IMR-90 (cell line): Measurements from ENCODE around the gene NACC2. TPM values are rescaled to one million over a fixed set of nuclear protein-coding genes. Genes with fewer than 3 reads are reported as not detected.

ENCODE experiments used
- ATAC-seq: fragments of 200-7000 bp; cut with Tn5 transposase; 2 replicates; pipeline ENCODE4 v1.9.1; 2020; ENCODE audit warnings: low read depth, mild to moderate bottlenecking, moderate library complexity
- BruUV-seq: library from RNA; stranded (reverse); fragments of 400-500 nt; replicated peaks from 2 replicates; lab custom pipeline; 2021; lab: Mats Ljungman, UMichigan
- CTCF ChIA-PET: fragments of 300-600 bp; formaldehyde crosslinking; extraction: SDS; loops from one replicate; lab custom pipeline; 2021; ENCODE audit warnings: antibody characterized with exemption; lab: Yijun Ruan, JAX
- POLR2A ChIA-PET: fragments of 300-600 bp; sonication (Branson Sonifier 250); formaldehyde crosslinking; loops from one replicate; lab custom pipeline; 2022; ENCODE audit warnings: antibody characterized with exemption; ENCODE audit not compliant: unreplicated experiment; lab: Charles Lee
- DNase-seq: peaks from one replicate; pipeline ENCODE4 v3.0.0; 2013
- H2AFZ ChIP-seq: replicated peaks from 2 replicates; pipeline ENCODE3; 2013; ENCODE audit warnings: low read length, mild to moderate bottlenecking; ENCODE audit not compliant: poor library complexity
- H2AK5ac ChIP-seq: 2 replicates; pipeline ENCODE4 v1.6.1; 2013; ENCODE audit warnings: low read depth, low read length, inconsistent platforms
- H2AK9ac ChIP-seq: replicated peaks from 2 replicates; pipeline ENCODE3; 2013; ENCODE audit warnings: mild to moderate bottlenecking, low read depth, low read length, moderate library complexity; ENCODE audit not compliant: poor library complexity
- H2BK120ac ChIP-seq: 2 replicates; pipeline ENCODE4 v1.6.1; 2013; ENCODE audit warnings: low read depth, low read length, inconsistent platforms
- H2BK15ac ChIP-seq: 3 replicates; pipeline ENCODE4 v1.6.1; 2013; ENCODE audit warnings: low read depth, low read length, inconsistent platforms
- H2BK20ac ChIP-seq: 2 replicates; pipeline ENCODE4 v1.6.1; 2013; ENCODE audit warnings: low read depth, mild to moderate bottlenecking, inconsistent platforms, low read length, moderate library complexity
- H2BK5ac ChIP-seq: 2 replicates; pipeline ENCODE4 v1.6.1; 2013; ENCODE audit warnings: mild to moderate bottlenecking, low read depth, low read length, inconsistent platforms; ENCODE audit not compliant: poor library complexity, severe bottlenecking
- H3K14ac ChIP-seq: replicated peaks from 2 replicates; pipeline ENCODE4 v1.6.1; 2013; ENCODE audit warnings: low read depth, low read length, inconsistent platforms
- H3K18ac ChIP-seq: 2 replicates; pipeline ENCODE4 v1.6.1; 2013; ENCODE audit warnings: low read depth, low read length, control low read depth
- H3K23ac ChIP-seq: 2 replicates; pipeline ENCODE4 v1.6.1; 2013; ENCODE audit warnings: low read depth, low read length, inconsistent platforms
- H3K27ac ChIP-seq: 2 replicates; pipeline ENCODE4 v1.5.1; 2013; ENCODE audit warnings: mild to moderate bottlenecking, control low read depth, low read length; ENCODE audit not compliant: insufficient read depth
- H3K27me3 ChIP-seq: 2 replicates; pipeline ENCODE4 v1.6.1; 2013; ENCODE audit warnings: low read length; ENCODE audit not compliant: control insufficient read depth, insufficient read depth
- H3K36me3 ChIP-seq: 2 replicates; pipeline ENCODE4 v1.6.1; 2013; ENCODE audit warnings: low read length, mixed read lengths; ENCODE audit not compliant: control insufficient read depth, insufficient read depth
- H3K4ac ChIP-seq: 2 replicates; pipeline ENCODE4 v1.6.1; 2013; ENCODE audit warnings: low read depth, low read length, inconsistent platforms
- H3K4me1 ChIP-seq: 2 replicates; pipeline ENCODE4 v1.6.1; 2013; ENCODE audit warnings: low read length, mixed read lengths; ENCODE audit not compliant: control insufficient read depth, insufficient read depth
- H3K4me2 ChIP-seq: 2 replicates; pipeline ENCODE4 v1.6.1; 2013; ENCODE audit warnings: low read depth, mild to moderate bottlenecking, control low read depth, low read length, moderate library complexity
- H3K4me3 ChIP-seq: 2 replicates; pipeline ENCODE4 v1.5.1; 2013; ENCODE audit warnings: low read depth, mild to moderate bottlenecking, control low read depth, low read length, moderate library complexity; ENCODE audit not compliant: insufficient read depth
- H3K56ac ChIP-seq: 2 replicates; pipeline ENCODE4 v1.6.1; 2013; ENCODE audit warnings: low read length, inconsistent platforms; ENCODE audit not compliant: insufficient read depth; ENCODE audit errors: extremely low read depth
- H3K79me1 ChIP-seq, 2 experiments: 2 replicates each; pipeline ENCODE4 v1.6.1; 2013; ENCODE audit warnings: low read length in 2 of 2, inconsistent platforms in 1 of 2, low read depth in 1 of 2
- H3K9ac ChIP-seq: 2 replicates; pipeline ENCODE4 v1.6.1; 2013; ENCODE audit warnings: low read depth, low read length, control low read depth
- H3K9me1 ChIP-seq: 2 replicates; pipeline ENCODE4 v1.6.1; 2013; ENCODE audit warnings: low read length, inconsistent platforms; ENCODE audit not compliant: insufficient read depth
- H3K9me3 ChIP-seq: 2 replicates; pipeline ENCODE4 v1.6.1; 2013; ENCODE audit warnings: low read length; ENCODE audit not compliant: control insufficient read depth, insufficient read depth
- H4K20me1 ChIP-seq: 2 replicates; pipeline ENCODE4 v1.6.1; 2013; ENCODE audit warnings: low read length, inconsistent platforms; ENCODE audit not compliant: insufficient read depth
- H4K5ac ChIP-seq: 2 replicates; pipeline ENCODE4 v1.6.1; 2013; ENCODE audit warnings: mild to moderate bottlenecking, low read depth, low read length, control low read depth
- H4K8ac ChIP-seq, 2 experiments: 2 replicates each; pipeline ENCODE4 v1.6.1; 2013; ENCODE audit warnings: low read depth in 2 of 2, low read length in 2 of 2, control low read depth in 1 of 2, inconsistent platforms in 1 of 2
- H4K91ac ChIP-seq: 2 replicates; pipeline ENCODE4 v1.6.1; 2013; ENCODE audit warnings: low read depth, low read length, inconsistent platforms; ENCODE audit not compliant: insufficient read depth
- CHD1 ChIP-seq: IDR thresholded peaks from 2 replicates; pipeline ENCODE4 v1.6.1; 2012; ENCODE audit warnings: low read depth, low read length, improper control_type of control experiment
- CTCF ChIP-seq: conservative IDR thresholded peaks from 2 replicates; pipeline ENCODE4 v1.5.1; 2012; ENCODE audit warnings: mild to moderate bottlenecking, low read depth, low read length, improper control_type of control experiment
- ELK1 ChIP-seq: fragments of 150-350 bp; IDR thresholded peaks from 2 replicates; pipeline ENCODE4 v1.6.1; 2016; ENCODE audit warnings: low read depth, mild to moderate bottlenecking, low read length, moderate library complexity, borderline replicate concordance
- MAZ ChIP-seq: IDR thresholded peaks from 2 replicates; pipeline ENCODE4 v1.6.1; 2012; ENCODE audit warnings: low read depth, mild to moderate bottlenecking, low read length, improper control_type of control experiment, moderate library complexity, borderline replicate concordance
- MXI1 ChIP-seq: IDR thresholded peaks from 2 replicates; pipeline ENCODE4 v1.6.1; 2012; ENCODE audit warnings: low read depth, mild to moderate bottlenecking, low read length, moderate library complexity, borderline replicate concordance
- POLR2A ChIP-seq: IDR thresholded peaks from 2 replicates; pipeline ENCODE4 v1.6.1; 2012; ENCODE audit warnings: mild to moderate bottlenecking, low read depth, low read length
- RAD21 ChIP-seq: IDR thresholded peaks from 2 replicates; pipeline ENCODE4 v1.6.1; 2012; ENCODE audit warnings: low read length, improper control_type of control experiment
- SMC3 ChIP-seq: fragments of 150-350 bp; IDR thresholded peaks from 2 replicates; pipeline ENCODE4 v1.6.1; 2016; ENCODE audit warnings: low read depth, mild to moderate bottlenecking, antibody characterized with exemption, low read length, moderate library complexity
- WGBS, 2 experiments: methylation state at CpG; one replicate each; pipeline versions ENCODE4 v1.1.5 to v1.1.7; 2013; ENCODE audit warnings: missing lambda C conversion rate in 2 of 2; ENCODE audit not compliant: insufficient read length in 1 of 2; ENCODE audit errors: extremely low coverage in 2 of 2; 5-methylcytosine and 5-hydroxymethylcytosine counted together
- dilution Hi-C: fragments of 300-500 bp; cut with HindIII; formaldehyde crosslinking; loops from one replicate; pipeline ENCODE4 v1.14.3; 2018; ENCODE audit warnings: low sequenced_read_pairs; ENCODE audit not compliant: unreplicated experiment
- in situ Hi-C: fragments of 300-500 bp; cut with MboI; formaldehyde crosslinking; loops from 3 replicates; pipeline ENCODE4 v1.14.3; 2019; ENCODE audit warnings: low sequenced_read_pairs, inconsistent platforms, mixed read lengths
- intact Hi-C: fragments of 100-400 bp; cut with micrococcal nuclease; formaldehyde crosslinking; loops from 2 replicates; pipeline ENCODE4 v1.10.0; 2022
- polyA plus RNA-seq, 3 experiments: library from polyadenylated mRNA; depleted of rRNA; stranded (reverse); fragments of >200 nt; gene quantifications; 2 replicates each; pipeline ENCODE4 v1.2.3, GENCODE V29; 2012; ENCODE audit warnings: low replicate concordance in 1 of 3
- total RNA-seq: library from RNA; depleted of rRNA; stranded (reverse); fragments of >200 nt; gene quantifications from 2 replicates; pipeline ENCODE4 v1.2.3, GENCODE V29; 2012

NACC2 gene
- total and polyA plus RNA-seq, 2 of the 4 experiments (the other 2 are of a cell fraction), result 7.9 to 19.0 TPM

- POLR2A ChIA-PET, result no interaction called here
- Histone ChIP-seq H2BK5ac (no peak overlapping the region), H3K27me3 (peaks cover 32% of the 10 kb centered on the region), H4K20me1 (peaks cover 7% of the 10 kb centered on the region; the same call in 1 of the 2 replicates), H2BK15ac (no peak overlapping the region), H3K36me3 (no peaks in the 10 kb centered on the region), H4K5ac (no peak overlapping the region), H3K4ac (no peak overlapping the region), H2BK20ac (no peak overlapping the region), H2AK5ac (peak overlapping the region; percentile 63; the same call in 1 of the 2 replicates), H3K9ac (no peak overlapping the region), H3K9me3 (no peaks in the 10 kb centered on the region; the same call in 1 of the 2 replicates), H2BK120ac (no peak overlapping the region), H3K4me1 (peaks cover 5% of the 10 kb centered on the region), H3K4me2 (no peak overlapping the region; the same call in 1 of the 2 replicates), H3K4me3 (no peak overlapping the region), H3K9me1 (peaks cover 2% of the 10 kb centered on the region; the same call in 1 of the 2 replicates), H3K14ac (no peak overlapping the region), H4K8ac (no peak overlapping the region), H3K79me1 (peaks cover 0 to 17% of the 10 kb centered on the region in 2 experiments; a peak in 2 of 4 replicates), H2AK9ac (peak overlapping the region; percentile 85), H3K56ac (no peak overlapping the region), H3K18ac (no peak overlapping the region), H3K23ac (no peak overlapping the region), H4K91ac (no peak overlapping the region), H2AFZ (peak overlapping the region; percentile 87), H3K27ac (no peak overlapping the region)
- in situ Hi-C loops (loop anchor here (5.0 to 10.0 kb wide), 2 partner anchors 160 to 418 kb away; partner anchors contain the start of genes KCNT1 and UBAC1), dilution Hi-C loops (no loop called here), intact Hi-C loops (loop anchor here (1.0 to 5.0 kb wide), 5 partner anchors 33 to 520 kb away; no protein-coding TSS in a partner anchor)
- DNase-seq, result peak; percentile 34
- CTCF ChIA-PET, result interaction anchor here (0.6 to 2.5 kb wide), 6 partner anchors 29 to 160 kb away, joined by 3 to 15 read pairs (median 4); no protein-coding TSS in a partner anchor
- TF ChIP-seq ELK1 (no peak), RAD21 (peak; percentile 98), SMC3 (peak; percentile 97), MAZ (peak; percentile 42; the same call in 1 of the 2 replicates), CHD1 (no peak), CTCF (peak; percentile 95), POLR2A (peak; percentile 41; the same call in 1 of the 2 replicates), MXI1 (no peak)
- ATAC-seq, result peak; percentile 25
- no TSS peak for BruUV-seq
- 21% methylated on average over 31 of the region's 45 CpGs; no CpG with 5 or more reads in 1 of the 2 experiments for WGBS, 2 experiments
These were observed 27.6 kb upstream of the NACC2 start for GRCh38 chr9:136122425-136123383.
